HG03439 (cell line): ENCODE measurements around the gene COL23A1.
"Not testable (repeated sequence)": the region's sequence is repeated elsewhere in the genome, so short reads cannot be mapped to it uniquely, and the experiment has no call there.

Experiments used
- ATAC-seq: cut with Tn5 transposase; IDR thresholded peaks from one replicate; pipeline ENCODE4 v1.9.1; 2021; ENCODE audit warnings: mild to moderate bottlenecking, moderate library complexity; ENCODE audit not compliant: unreplicated experiment

Gene COL23A1

DNA sequence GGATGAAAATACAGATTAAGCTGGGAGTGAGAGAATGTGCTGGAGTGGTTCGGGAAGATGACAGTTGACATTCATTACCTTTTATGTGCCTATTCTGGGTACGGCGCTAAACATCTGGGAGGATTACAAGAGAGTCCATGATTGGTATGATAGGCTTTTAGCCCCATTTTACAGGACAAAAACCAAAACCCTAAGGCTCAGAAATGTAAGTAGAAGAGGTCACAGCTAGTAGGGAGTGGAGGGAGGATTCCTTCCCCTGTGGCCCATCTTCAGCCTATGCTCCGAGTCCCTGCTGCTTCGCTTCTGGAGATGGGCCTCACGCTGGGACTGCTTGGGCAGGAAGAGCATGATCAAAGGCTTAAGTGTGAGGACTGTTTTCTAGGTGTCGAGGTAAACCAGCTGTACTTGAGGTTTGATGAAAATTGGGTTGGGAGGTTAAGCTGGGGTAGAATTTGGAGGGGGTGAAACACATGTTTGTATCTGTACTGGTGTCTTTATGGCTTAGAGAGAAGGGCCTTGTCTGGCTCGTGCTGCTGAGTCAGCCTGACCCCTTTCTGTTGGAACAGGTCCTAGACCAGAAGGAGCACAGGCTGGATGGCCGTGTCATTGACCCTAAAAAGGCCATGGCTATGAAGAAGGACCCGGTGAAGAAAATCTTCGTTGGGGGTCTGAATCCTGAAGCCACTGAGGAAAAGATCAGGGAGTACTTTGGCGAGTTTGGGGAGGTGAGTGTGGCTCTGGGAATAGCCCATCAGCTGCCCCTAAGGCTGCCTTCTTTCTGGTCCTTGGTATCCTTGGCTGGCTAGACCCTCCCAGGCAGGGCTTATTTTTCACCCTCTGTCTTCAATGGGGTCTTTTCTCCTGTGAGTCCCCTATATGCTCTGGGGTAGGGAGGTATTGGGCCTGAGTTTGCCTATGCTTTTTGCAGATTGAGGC, 383.8 kb downstream of the COL23A1 start:
- ATAC-seq, result no peak

DNA sequence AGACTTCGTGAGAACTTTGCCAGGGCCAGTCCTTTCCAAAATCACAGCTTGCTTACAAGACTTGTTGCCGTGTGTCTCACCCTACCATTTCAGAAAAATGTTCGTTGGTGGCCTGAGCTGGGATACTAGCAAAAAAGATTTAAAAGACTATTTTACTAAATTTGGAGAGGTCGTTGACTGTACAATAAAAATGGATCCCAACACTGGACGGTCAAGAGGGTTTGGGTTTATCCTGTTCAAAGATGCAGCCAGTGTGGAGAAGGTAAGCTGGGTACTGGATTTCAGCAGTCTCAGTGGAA, 384.5 kb downstream of the COL23A1 start:
- no peak for ATAC-seq

DNA sequence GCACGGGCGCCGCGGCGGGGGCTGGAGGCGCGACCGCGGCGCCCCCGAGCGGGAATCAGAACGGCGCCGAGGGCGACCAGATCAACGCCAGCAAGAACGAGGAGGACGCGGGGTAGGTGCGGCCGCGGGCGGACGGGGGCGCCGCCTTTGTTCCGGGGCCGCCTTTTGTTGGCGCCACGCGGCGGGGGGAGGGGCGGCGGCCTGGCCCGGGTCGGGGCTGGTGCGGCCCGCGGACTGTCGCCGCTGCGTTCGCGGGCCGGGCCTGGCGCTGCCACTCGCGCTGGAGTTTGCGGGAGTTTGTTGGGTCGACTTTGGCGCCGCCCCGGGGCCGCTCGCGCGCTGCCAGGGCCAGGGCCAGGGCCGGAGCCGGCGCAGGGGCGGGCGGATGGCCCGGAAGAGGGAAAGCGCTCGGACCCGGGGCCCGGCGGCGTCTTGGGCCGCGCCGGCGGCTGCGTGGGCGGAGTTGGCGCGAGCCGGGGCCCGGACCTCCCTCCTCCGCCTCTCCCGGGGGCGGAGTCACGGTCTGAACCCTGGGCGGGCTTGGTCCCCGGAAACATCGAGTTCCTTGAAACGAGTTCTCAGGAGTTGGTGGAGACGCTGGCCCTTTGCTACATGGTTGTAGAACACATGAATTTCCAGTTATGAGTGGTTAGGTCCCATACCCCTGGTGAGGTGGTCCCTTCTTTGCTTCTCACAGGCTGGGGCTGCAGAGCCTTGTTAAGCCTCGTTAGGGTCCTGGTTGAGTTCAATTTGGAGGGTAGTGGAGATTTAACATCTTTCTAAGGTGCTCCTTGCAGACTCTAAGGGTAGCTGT, 385.1 kb downstream of the COL23A1 start:
- ATAC-seq, result peak; percentile 47

DNA sequence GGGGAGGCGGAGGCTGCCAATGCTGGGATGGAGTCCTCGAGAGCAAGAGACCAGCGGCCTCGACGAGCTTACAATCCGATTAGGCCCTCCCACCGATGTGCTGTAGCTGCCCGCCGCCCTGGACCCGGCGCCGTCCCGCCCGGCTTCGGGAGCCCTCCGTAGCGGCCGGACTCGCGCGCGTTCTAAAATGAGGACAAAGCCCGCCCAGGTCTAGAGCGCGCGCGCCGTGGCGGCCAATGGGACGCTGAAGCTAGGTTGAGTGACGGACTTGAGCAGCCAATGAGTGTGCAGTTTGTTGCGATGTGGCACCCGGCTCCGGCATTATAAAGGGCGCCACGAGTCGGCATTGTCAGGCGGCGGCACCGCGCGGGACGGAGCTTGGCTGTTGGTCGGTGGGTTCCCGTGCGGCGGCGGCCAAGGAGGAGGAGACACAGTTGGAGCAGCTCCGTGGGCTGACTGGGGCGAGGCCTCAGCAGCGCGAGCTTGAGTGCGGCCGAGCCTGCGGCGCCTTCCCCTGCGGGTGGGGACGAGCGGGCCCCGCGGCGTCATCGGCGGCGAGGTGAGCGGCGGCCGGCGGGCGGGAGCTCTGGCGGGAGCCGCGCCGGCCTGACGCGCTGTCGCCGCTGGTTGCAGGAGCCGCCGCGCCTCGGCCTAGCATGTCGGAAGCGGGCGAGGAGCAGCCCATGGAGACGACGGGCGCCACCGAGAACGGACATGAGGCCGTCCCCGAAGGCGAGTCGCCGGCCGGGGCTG, 385.8 kb downstream of the COL23A1 start, which contains the start of gene HNRNPAB:
TSS of gene HNRNPAB (plus strand) at position 352 of the 753 bp plus-strand sequence. CDS start at position 657, 305 bp downstream.
- peak; percentile 80 for ATAC-seq

DNA sequence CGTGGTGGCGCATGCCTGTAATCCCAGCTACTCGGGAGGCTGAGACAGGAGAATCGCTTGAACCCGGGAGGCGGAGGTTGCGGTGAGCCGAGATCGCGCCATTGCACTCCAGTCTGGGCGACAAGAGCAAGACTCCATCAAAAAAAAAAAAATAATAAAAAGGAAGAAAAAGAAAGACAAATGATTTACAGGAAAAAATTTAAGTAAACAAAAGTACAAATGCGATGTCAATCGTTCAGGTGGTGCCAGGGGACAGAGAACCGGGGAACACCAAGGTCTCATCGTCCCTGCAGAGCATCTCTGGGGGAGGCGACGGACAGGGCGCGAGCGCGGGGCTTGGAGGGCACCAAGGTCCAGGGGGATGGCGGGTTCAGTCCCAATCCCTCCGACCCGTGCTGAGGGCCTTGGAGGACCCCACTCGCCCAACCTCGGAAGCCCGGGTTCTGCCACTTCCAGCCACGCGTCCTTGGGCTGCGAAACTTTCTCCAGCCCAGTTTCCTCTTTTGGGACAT, 386.5 kb downstream of the COL23A1 start:
- no peak for ATAC-seq

DNA sequence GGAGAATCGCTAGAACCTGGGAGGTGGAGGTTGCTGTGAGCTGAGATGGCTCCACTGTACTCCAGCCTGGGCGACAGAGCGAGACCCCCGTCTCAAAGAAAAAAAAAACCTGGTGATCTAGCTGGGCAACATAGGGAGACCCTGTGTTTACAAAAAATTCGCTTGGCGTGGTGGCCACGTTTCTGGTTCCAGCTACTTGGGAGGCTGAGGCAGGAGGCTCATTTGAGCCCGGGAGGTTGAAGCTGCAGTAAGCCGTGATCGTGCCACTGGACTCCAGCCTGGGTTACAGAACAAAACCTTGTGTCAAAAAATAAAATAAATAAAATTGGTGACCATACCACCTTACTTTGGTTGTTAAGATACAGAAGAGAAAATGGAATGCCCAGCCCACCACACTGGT, 387.7 kb downstream of the COL23A1 start:
- no peak for ATAC-seq

DNA sequence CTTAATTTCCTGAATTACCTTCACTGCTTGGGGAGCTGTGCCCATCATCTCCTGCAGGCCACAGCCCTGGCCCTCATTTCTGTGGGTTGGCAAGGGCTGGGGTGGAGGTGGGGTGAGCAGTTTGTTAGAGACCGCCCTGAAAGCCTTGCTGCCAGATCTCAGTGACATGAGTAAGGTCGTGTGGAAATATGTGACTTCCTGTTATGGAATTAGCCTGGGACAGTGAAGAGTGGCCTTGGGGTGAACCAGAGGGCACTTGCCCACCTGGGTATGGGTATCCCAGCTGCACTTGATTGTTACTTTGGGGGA, 388.3 kb downstream of the COL23A1 start:
- ATAC-seq, result no peak

DNA sequence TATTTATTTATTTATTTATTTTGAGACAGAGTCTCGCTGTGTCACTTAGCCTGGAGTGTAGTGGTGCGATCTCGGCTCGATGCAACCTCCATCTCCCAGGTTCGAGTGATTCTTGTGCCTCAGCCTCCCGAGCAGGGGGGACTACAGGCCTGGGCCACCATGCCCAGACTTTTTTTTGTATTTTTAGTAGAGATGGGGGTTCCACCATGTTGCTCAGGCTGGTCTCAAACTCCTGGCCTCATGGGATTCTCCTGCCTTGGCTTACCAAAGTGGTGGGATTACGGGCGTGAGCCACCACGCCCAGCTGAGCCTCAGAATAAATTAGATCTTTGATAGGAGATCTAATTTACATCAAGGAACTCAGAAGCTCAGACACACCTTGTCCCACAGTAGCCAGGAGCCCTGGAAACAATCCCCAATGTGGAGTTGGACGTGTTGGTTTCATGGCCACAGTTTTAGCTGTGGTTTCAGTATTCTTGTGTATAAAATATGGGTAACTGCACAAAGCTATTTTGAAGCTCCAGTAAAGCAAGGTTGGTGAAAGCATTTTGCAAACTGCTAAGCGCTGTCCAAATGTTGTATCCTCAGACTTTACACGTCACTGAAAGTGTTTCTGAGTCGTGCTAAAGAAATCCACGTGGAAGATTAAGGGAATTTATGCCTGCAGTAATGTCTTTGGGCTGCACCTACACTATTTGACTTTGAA, 388.8 kb downstream of the COL23A1 start:
- no peak for ATAC-seq

DNA sequence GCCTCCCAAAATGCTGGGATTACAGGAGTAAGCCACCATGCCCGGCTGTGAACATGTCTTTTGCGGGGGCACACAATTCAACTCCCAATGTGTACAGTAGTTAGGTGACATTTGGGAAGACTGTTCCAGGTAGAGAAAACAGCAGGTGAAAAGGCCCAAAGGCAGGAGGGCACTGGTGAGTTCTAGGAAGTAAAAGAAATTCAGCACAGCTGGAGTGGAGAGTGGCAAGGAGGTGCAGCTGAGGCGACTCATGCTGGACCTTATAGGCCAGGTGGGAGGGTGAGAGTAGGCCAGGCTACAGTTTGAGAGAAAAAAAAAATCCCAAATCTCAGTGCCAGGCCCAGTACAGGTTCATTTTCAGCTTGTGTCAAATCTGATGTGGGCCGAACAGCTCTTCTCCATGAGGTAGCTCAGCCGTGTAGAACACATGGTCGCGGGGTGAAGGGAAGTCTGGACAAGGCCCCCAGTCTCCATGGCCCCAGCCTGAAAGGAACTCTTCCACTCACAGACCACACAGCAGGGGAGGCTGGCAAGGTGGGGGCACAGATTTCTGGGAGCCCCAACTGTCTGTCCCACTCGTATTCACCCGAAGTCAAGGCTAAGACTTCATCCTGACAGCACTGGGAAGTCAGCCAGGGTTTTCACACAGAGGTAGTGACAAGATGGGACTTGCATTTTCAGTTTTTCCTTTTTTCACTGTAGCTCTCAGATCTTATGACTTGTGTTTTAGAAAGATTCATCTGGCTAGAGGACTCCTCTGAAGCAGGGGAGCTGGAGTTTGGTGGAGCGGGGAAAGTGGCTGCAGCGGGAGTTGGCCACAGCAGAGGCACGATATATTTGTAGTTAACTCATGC, 390.4 kb downstream of the COL23A1 start:
- ATAC-seq, result no peak

DNA sequence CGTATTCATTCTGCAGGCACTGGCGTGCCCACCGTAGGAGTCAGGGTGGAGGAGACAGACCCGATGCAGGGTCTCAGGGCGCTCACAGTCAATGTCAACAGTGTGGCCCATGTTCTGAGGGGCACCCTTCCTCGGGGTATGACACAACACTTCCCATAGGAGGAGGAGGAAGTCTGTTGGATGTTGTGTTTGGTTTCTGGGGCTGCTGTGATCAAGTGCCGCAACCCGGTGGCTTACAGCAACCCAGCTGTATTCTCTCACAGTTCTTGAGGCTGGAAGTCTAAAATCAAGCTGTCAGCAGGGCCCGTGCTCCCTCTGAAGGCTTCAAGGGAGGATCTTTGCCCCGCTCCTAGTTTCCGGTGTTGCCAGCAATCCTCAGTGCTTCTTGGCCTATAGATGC, 391.5 kb downstream of the COL23A1 start:
- no peak for ATAC-seq

DNA sequence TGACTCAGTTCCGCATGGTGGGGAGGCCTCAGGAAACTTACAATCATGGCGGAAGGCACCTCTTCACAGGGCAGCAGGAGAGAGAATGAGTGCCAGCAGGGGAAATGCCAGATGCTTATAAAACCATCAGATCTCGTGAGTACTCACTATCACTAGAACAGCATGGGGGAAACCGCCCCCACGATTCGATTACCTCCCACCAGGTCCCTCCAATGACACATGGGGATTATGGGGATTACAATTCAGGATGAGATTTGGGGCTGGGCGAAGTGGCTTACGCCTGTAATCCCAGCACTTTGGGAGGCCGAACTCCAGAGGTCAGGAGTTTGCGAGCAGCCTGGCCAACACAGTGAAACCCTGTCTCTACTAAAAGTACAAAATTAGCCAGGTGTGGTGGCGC, 392.0 kb downstream of the COL23A1 start:
- ATAC-seq, result not testable (repeated sequence)

DNA sequence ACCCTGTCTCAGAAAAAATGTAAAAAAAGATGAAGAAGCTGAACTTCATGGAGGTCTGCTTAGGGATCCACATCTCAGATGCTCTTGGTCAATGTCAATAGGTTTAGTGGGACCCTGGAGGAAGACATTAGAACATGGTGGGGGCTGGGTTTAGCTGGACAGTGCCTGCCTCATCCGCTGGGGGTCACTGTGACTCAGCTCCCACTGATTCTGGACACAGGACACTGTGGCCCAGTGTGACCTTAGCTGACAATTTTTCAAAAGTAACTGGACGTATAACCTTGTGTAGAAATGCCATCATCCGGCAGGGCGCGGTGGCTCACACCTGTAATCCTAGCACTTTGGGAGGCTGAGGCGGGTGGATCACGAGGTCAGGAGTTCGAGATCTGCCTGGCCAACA, 393.2 kb downstream of the COL23A1 start:
- ATAC-seq, result no peak

DNA sequence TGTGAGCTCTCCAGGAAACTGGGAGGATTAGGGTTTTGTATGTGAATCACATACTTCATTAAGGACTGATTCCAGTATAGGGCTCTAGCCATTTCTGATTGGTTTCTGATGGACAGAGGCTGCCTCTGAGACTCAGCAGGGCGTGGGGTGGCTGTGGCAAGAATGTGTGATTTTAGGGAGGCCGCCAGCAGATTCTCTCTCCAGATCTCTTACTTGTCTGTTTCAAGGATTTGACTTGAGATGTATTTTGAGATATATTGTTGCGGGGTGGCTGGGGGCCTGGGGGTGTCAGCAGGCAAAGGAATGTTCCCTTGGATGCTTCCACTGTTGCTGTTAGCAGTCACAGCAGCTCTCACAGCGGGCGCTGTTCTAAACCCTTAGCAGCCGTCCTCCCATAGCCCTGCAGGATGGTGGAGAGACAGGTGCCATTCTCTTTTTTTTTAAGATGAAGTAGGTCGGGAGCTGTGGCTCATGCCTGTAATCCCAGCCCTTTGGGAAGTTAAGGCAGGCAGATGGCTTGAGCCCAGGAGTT, 393.8 kb downstream of the COL23A1 start:
- ATAC-seq, result no peak

DNA sequence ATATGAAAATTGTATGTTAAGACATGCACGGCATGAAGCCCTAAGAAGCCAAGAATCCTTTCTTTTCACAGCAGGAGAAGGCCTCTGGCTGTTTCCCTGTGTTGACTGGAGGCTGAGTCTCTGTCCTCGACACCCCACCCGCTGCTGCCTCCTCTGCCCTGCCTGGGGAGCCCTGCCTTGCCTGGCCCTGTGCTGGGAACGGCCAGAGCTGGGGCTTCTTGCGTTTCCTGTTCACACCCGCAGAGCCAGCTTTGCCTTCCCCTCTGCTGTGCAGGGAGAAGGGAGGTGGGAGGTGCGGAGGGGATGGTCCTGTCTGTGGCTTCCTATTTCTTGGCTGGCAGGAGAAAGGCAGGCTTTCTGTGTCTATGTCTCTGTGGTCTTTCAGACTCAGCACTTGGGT, 396.2 kb downstream of the COL23A1 start:
- ATAC-seq, result no peak

DNA sequence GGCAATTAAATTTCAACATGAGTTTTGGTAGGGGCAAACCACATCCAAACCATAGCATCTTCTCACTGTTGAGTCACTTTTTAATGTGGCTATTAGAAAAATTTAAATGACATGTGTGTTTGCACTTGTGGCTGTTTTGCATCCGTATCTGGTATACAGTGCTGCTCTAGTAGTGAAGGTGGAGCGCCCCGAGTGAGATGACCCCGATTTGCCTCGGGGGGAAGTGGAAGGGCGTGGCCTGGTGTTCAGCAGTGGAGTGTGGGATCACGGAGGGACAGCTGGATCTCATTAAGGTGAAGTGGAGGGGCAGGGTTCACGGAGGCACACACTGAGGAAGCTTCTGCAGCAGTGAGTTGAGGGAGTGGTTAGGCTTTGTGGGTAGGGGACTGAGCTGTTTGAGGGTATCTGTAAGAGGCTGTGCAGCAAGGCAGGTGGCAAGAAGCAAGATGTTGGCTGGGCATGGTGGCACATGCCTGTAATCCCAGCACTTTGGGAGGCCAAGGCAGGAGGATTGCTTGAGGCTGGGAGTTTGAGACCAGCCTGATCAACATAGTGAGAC, 396.9 kb downstream of the COL23A1 start:
- no peak for ATAC-seq

DNA sequence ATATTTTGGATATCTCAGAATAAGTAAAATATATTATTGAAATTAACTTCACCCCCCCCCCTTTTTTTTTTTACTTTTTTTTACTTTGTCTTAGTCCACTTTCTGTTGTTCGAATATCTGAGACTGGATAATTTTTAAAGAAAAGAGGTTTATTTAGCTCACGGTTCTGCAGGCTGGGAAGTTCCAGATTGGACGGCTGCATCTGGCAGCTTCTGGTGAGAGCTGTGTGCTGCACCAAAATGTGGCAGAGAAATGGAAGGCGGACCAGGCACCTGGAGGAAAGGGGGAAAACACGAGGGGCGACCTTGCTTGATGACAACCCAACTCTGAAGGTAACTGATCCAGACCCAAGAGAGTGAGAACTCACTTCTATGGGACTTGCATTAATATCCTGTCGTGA, 397.4 kb downstream of the COL23A1 start:
- ATAC-seq, result no peak

DNA sequence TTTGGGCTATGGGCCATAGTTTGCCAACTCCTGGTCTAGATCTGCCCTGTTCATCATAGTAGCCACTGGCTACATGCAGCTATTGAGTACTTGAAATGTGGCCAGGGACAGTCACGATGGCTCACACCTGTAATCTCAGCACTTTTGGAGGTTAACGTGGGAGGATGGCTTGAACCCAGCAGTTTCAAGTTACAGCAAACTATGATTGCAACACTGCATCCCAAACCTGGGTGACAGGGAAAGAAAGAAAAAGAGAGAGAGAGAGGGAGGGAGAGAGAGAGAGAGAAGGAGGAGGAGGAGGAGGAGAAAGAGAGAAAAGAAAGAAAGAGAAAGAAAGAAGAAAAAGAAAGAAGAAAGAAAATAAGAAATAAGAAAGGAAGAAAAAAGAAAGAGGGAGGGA, 397.9 kb downstream of the COL23A1 start:
- ATAC-seq, result no peak

DNA sequence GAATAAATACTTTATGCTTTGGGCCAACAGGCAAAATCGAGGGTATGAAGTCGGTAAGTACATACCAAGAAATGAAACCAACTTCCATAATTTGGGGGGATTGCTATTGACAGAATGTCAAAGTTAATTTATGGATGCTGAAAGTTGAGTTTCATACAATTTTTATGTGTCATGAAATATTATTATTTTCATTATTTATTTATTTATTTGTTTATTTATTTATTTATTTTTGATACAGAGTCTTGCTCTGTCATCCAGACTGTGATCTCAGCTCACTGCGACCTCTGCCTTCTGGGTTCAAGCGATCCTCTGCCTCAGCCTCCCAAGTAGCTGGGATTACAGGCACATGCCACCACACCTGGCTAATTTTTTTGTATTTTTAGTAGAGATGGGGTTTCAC, 398.5 kb downstream of the COL23A1 start:
- no peak for ATAC-seq

DNA sequence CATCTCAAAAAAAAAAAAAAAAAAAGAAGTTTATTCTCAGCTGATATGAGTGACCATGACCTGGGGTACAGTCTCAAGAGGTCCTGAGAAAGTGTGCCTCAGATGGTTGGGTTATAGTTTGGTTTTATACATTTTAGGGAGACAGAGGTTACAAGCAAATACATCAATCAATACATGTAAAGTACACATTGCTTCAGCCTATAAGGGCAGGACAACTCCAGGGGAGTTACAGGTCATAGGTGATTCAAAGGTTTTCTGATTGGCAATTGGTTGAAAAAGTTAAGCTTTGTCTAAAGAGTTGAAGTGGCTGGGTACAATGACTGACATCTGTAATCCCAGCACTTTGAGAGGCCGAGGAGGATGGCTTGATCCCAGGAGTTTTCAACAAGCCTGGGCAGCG, 400.8 kb downstream of the COL23A1 start:
- no peak for ATAC-seq
